ENCODE data around the gene CTDSPL2. TPM values are rescaled to one million over a fixed set of nuclear protein-coding genes. Genes with fewer than 3 reads are reported as not detected.

CTDSPL2 gene
- total RNA-seq, 1 donor from 2014 or later = 73.8 TPM

Other genes with a start within 250 kb of the CTDSPL2 start
- gene FRMD5, start 232.4 kb upstream of the CTDSPL2 start, total RNA-seq = 0.99 and 1.5 TPM in 2 replicates
- gene GOLM2, start 138.9 kb upstream of the CTDSPL2 start, total RNA-seq = 43.8 and 64.1 TPM in 2 replicates
- gene EIF3J, start 109.5 kb downstream of the CTDSPL2 start, total RNA-seq = 33.6 and 39.3 TPM in 2 replicates
- gene SPG11, start 236.0 kb downstream of the CTDSPL2 start, total RNA-seq = 23.5 and 29.8 TPM in 2 replicates

Measured in lung microvascular endothelial cell (primary cell).